Endothelial cell of umbilical vein (primary cell): Measurements from ENCODE around the gene MAP4K2. TPM values are rescaled to one million over a fixed set of nuclear protein-coding genes. Genes with fewer than 3 reads are reported as not detected.

Experiments used
- BruUV-seq: library from RNA; stranded (reverse); fragments of 400-500 nt; replicated peaks from 2 replicates; lab custom pipeline; 2021; lab: Mats Ljungman, UMichigan
- CTCF ChIA-PET: fragments of 300-600, 350-600 bp; sonication (Branson Sonifier 250); formaldehyde crosslinking; loops from one replicate; lab custom pipeline; 2021; ENCODE audit warnings: antibody characterized with exemption, inconsistent platforms; lab: Charles Lee
- POLR2A ChIA-PET: fragments of 300-600, 350-600 bp; sonication (Branson Sonifier 250); formaldehyde crosslinking; loops from one replicate; lab custom pipeline; 2021; ENCODE audit warnings: antibody characterized with exemption, inconsistent platforms; lab: Charles Lee
- DNase-seq: peaks from one replicate; pipeline ENCODE4 v3.0.0-alpha.2; 2011; ENCODE audit warnings: low read depth, low spot score
- FAIRE-seq: peaks from 2 replicates; lab custom pipeline; 2011; peaks lifted over from hg19 to GRCh38; lab: Jason Lieb, UNC
- H2AFZ ChIP-seq: 2 replicates; pipeline ENCODE4 v1.6.0; 2012; ENCODE audit warnings: low read depth, low read length, control low read depth, inconsistent platforms
- H3K27ac ChIP-seq: 2 replicates; pipeline ENCODE4 v1.5.1; 2011; ENCODE audit warnings: low read depth, mild to moderate bottlenecking, control low read depth, low read length, moderate library complexity; ENCODE audit not compliant: insufficient read depth
- H3K27me3 ChIP-seq, 2 experiments: 2 replicates each; pipeline versions ENCODE4 v1.6.0 to v1.6.1; 2011; ENCODE audit warnings: low read length in 2 of 2, mixed read lengths in 1 of 2; ENCODE audit not compliant: control insufficient read depth in 2 of 2, insufficient read depth in 2 of 2
- H3K36me3 ChIP-seq, 2 experiments: 2 replicates in 1 of 2; 3 replicates in 1 of 2; pipeline ENCODE4 v1.5.1; 2011; ENCODE audit warnings: low read length in 2 of 2, mild to moderate bottlenecking in 1 of 2, moderate library complexity in 1 of 2; ENCODE audit not compliant: control insufficient read depth in 2 of 2, insufficient read depth in 2 of 2; ENCODE audit errors: extremely low read depth in 1 of 2
- H3K4me1 ChIP-seq: 3 replicates; pipeline ENCODE4 v1.5.1; 2011; ENCODE audit warnings: mild to moderate bottlenecking, low read length; ENCODE audit not compliant: control insufficient read depth, insufficient read depth; ENCODE audit errors: extremely low read depth
- H3K4me2 ChIP-seq: 2 replicates; pipeline ENCODE4 v1.6.1; 2011; ENCODE audit warnings: low read length, control low read depth, mixed read lengths; ENCODE audit not compliant: insufficient read depth
- H3K4me3 ChIP-seq, 3 experiments: fragments of 200-600 bp in 1 of 3; sonication (generic), shearing (Covaris generic) in 1 of 3; replicated peaks in 1 of 3; 2 replicates each; pipeline ENCODE4 v1.5.1; 2011 to 2016; ENCODE audit warnings: control low read depth in 3 of 3, low read length in 3 of 3, mild to moderate bottlenecking in 2 of 3, inconsistent platforms in 1 of 3, low read depth in 1 of 3, moderate library complexity in 1 of 3; ENCODE audit not compliant: insufficient read depth in 1 of 3
- H3K79me2 ChIP-seq: 2 replicates; pipeline ENCODE4 v1.6.0; 2012; ENCODE audit warnings: low read length, inconsistent platforms; ENCODE audit not compliant: control insufficient read depth, insufficient read depth
- H3K9ac ChIP-seq: replicated peaks from 2 replicates; pipeline ENCODE3; 2011; ENCODE audit warnings: low read length, control low read depth; ENCODE audit not compliant: insufficient read depth; ENCODE audit errors: extremely low read depth
- H3K9me1 ChIP-seq: replicated peaks from 3 replicates; pipeline ENCODE4 v1.6.0; 2011; ENCODE audit warnings: mild to moderate bottlenecking, low read length; ENCODE audit not compliant: control insufficient read depth, insufficient read depth; ENCODE audit errors: extremely low read depth
- H3K9me3 ChIP-seq: replicated peaks from 2 replicates; pipeline ENCODE4 v1.5.1; 2012; ENCODE audit warnings: low read length, inconsistent platforms; ENCODE audit not compliant: control insufficient read depth, insufficient read depth
- H4K20me1 ChIP-seq: replicated peaks from 2 replicates; pipeline ENCODE3; 2011; ENCODE audit warnings: mild to moderate bottlenecking, low read length; ENCODE audit not compliant: control insufficient read depth, insufficient read depth; ENCODE audit errors: extremely low read depth
- EZH2 ChIP-seq: IDR thresholded peaks from 2 replicates; pipeline ENCODE4 v1.6.1; 2012; ENCODE audit warnings: borderline replicate concordance, low read depth, mild to moderate bottlenecking, moderate library complexity, low read length, inconsistent platforms; ENCODE audit not compliant: severe bottlenecking
- FOS ChIP-seq: IDR thresholded peaks from 2 replicates; pipeline ENCODE4 v1.6.1; 2011; ENCODE audit warnings: mild to moderate bottlenecking, low read length, moderate library complexity, borderline replicate concordance; ENCODE audit not compliant: insufficient read depth
- GATA2 ChIP-seq: IDR thresholded peaks from 2 replicates; pipeline ENCODE4 v1.7.0; 2011; ENCODE audit warnings: low read depth, mild to moderate bottlenecking, moderate library complexity, mixed read lengths, low read length; ENCODE audit not compliant: insufficient read length, insufficient read depth
- JUN ChIP-seq: IDR thresholded peaks from 2 replicates; pipeline ENCODE4 v1.6.1; 2011; ENCODE audit warnings: borderline replicate concordance, low read depth; ENCODE audit not compliant: insufficient read length, insufficient read depth
- MYC ChIP-seq: IDR thresholded peaks from one replicate; pipeline ENCODE4 v1.6.1; 2011; ENCODE audit warnings: mild to moderate bottlenecking, low read depth, low read length
- POLR2A ChIP-seq: IDR thresholded peaks from 2 replicates; pipeline ENCODE4 v1.6.1; 2012; ENCODE audit warnings: low read depth, mild to moderate bottlenecking, control low read depth, low read length
- POLR2AphosphoS5 ChIP-seq: IDR thresholded peaks from 2 replicates; pipeline ENCODE4 v1.6.1; 2012; ENCODE audit warnings: low read depth, mild to moderate bottlenecking, control low read depth, low read length, moderate library complexity; ENCODE audit not compliant: insufficient read depth
- dilution Hi-C: fragments of 300-500 bp; cut with MboI; formaldehyde crosslinking; loops from one replicate; pipeline ENCODE4 v1.15.0; 2019; ENCODE audit warnings: low sequenced_read_pairs; ENCODE audit not compliant: extremely low pct_ligation_motif_present
- intact Hi-C: fragments of 100-400 bp; cut with micrococcal nuclease; formaldehyde crosslinking; loops from one replicate; pipeline ENCODE4 v1.10.0; 2022
- polyA plus RNA-seq, 4 experiments: library from polyadenylated mRNA; depleted of rRNA in 3 of 4; stranded (reverse) in 3 of 4; unstranded in 1 of 4; fragments of >200 nt; gene quantifications; 2 replicates each; pipeline versions ENCODE4 v1.2.1 to v1.2.3, GENCODE V29; 2011 to 2012; ENCODE audit warnings: missing spikeins in 1 of 4
- total RNA-seq: library from RNA; stranded (reverse); gene quantifications from 2 replicates; pipeline ENCODE4 v1.2.3, GENCODE V29; 2021
- TF ChIP-seq, protein P1 (sequence below): IDR thresholded peaks from 2 replicates; pipeline ENCODE4 v1.6.1; 2011; ENCODE audit not compliant: insufficient read depth, insufficient read length
- TF ChIP-seq, protein P2 (sequence below), 2 donors: IDR thresholded peaks; 1 replicate in 1 of 2; 2 replicates in 1 of 2; pipeline ENCODE4 v1.5.1; 2011; ENCODE audit warnings: low read length in 2 of 2, mild to moderate bottlenecking in 2 of 2, moderate library complexity in 2 of 2, control low read depth in 1 of 2, inconsistent platforms in 1 of 2, low read depth in 1 of 2; ENCODE audit not compliant: insufficient read depth in 1 of 2; ENCODE audit errors: extremely low read depth in 1 of 2

Gene MAP4K2
- total and polyA plus RNA-seq, 2 donors (not counting 3 experiments of a cell fraction or from before 2014, with no cell fraction given), result 43.3 to 44.0 TPM

DNA sequence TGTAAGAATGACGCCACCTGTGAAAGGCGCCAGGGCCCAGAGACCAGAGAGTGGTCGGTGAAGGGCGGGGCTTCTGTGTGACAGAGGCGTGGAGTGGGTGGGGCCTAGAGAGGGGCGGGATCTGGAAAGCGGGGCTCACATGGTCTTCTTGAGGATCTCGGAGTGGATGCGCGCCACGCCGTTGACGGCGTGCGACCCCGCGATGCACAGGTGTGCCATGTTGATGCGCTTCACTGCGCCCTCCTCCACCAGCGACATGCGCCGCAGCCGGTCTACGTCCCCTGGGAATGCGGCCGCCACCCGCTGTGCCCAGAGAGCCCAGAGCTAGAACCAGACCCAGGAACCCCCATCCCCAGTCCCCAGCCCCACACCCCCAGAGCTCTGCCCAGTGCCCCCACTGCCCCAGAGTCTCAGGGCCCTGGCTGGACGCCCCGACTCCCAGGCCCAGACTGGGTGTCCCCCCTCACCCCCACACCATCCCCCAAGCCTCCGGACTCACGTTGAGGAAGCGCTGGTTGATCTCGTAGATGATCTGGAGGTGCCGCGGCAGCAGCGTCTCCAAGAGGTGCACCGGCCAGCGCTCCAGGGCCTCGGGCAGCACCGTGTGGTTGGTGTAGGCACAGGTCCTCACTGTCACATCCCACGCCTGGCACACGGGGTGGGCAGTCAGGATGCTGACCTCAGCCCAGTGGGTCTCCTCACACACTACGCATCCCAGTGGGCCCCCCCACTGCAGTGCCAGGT is 49.5 kb downstream of the MAP4K2 start:
- Histone ChIP-seq H3K27ac (no peak overlapping the region), H2AFZ (no peak overlapping the region), H3K4me2 (no peak overlapping the region), H3K4me1 (no peaks in the 10 kb centered on the region), H4K20me1 (no peaks in the 10 kb centered on the region), H3K27me3 (no peaks in the 10 kb centered on the region), H3K9me1 (no peaks in the 10 kb centered on the region), H3K79me2 (no peaks in the 10 kb centered on the region), H3K4me3 (no peak overlapping the region), H3K36me3 (no peaks in the 10 kb centered on the region), H3K9me3 (no peaks in the 10 kb centered on the region), H3K9ac (no peak overlapping the region)
- FAIRE-seq (no peak), DNase-seq (no peak)
- TF ChIP-seq, protein P1, sequence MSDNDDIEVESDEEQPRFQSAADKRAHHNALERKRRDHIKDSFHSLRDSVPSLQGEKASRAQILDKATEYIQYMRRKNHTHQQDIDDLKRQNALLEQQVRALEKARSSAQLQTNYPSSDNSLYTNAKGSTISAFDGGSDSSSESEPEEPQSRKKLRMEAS, result no peak
- TF ChIP-seq JUN (no peak), POLR2AphosphoS5 (no peak), FOS (no peak), GATA2 (no peak), POLR2A (no peak), EZH2 (no peak), MYC (no peak)
- TF ChIP-seq, protein P2, sequence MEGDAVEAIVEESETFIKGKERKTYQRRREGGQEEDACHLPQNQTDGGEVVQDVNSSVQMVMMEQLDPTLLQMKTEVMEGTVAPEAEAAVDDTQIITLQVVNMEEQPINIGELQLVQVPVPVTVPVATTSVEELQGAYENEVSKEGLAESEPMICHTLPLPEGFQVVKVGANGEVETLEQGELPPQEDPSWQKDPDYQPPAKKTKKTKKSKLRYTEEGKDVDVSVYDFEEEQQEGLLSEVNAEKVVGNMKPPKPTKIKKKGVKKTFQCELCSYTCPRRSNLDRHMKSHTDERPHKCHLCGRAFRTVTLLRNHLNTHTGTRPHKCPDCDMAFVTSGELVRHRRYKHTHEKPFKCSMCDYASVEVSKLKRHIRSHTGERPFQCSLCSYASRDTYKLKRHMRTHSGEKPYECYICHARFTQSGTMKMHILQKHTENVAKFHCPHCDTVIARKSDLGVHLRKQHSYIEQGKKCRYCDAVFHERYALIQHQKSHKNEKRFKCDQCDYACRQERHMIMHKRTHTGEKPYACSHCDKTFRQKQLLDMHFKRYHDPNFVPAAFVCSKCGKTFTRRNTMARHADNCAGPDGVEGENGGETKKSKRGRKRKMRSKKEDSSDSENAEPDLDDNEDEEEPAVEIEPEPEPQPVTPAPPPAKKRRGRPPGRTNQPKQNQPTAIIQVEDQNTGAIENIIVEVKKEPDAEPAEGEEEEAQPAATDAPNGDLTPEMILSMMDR (IDR thresholded peaks at IDR 0.05; ENCODE audit: extremely low read depth in 1 of 2, insufficient read depth in 1 of 2, low read depth in 1 of 2, low read length in 2 of 2), result no peak
- dilution Hi-C loops, result no loop called here
- CTCF ChIA-PET, result no interaction called here
- POLR2A ChIA-PET, result no interaction called here
- intact Hi-C loops, result no loop called here
- BruUV-seq, result no TSS peak
